NOMO-1 treated with DMSO at 0.1 percent for 48 hours (cell line): Measurements from ENCODE around the gene MGAT5.

Experiments
- DNase-seq: peaks from one replicate; lab custom pipeline; 2025; ENCODE audit not compliant: unreplicated experiment; lab: John Stamatoyannopoulos, UW

The MGAT5 gene

GRCh38 chr2:134325696-134326095 is 71.8 kb downstream of the MGAT5 start:
- DNase-seq: no peak

GRCh38 chr2:134327367-134327766 is 73.5 kb downstream of the MGAT5 start:
- DNase-seq: no peak

GRCh38 chr2:134331081-134331480 is 77.2 kb downstream of the MGAT5 start:
- DNase-seq: no peak

GRCh38 chr2:134333646-134334189 is 79.8 kb downstream of the MGAT5 start:
- no peak for DNase-seq

- no peak for DNase-seq
These were observed 80.9 kb downstream of the MGAT5 start for GRCh38 chr2:134334542-134335353.

GRCh38 chr2:134335601-134336000 is 81.7 kb downstream of the MGAT5 start:
- DNase-seq: no peak

GRCh38 chr2:134336352-134336751 is 82.5 kb downstream of the MGAT5 start:
- no peak for DNase-seq

- DNase-seq: no peak
These were observed 83.0 kb downstream of the MGAT5 start for GRCh38 chr2:134336921-134337320.

- DNase-seq: no peak
These were observed 83.8 kb downstream of the MGAT5 start for GRCh38 chr2:134337631-134338030.

- peak; percentile 69 for DNase-seq
These were observed 84.3 kb downstream of the MGAT5 start for GRCh38 chr2:134338208-134338607.

GRCh38 chr2:134341476-134341875 is 87.6 kb downstream of the MGAT5 start:
- no peak for DNase-seq

GRCh38 chr2:134344954-134345697 is 91.3 kb downstream of the MGAT5 start:
- DNase-seq: no peak

GRCh38 chr2:134346141-134346540 is 92.3 kb downstream of the MGAT5 start:
- DNase-seq: no peak

GRCh38 chr2:134347756-134348155 is 93.9 kb downstream of the MGAT5 start:
- DNase-seq: no peak

GRCh38 chr2:134348239-134348638 is 94.4 kb downstream of the MGAT5 start:
- DNase-seq: no peak

GRCh38 chr2:134348760-134349159 is 94.9 kb downstream of the MGAT5 start:
- DNase-seq: no peak

- no peak for DNase-seq
These were observed 97.1 kb downstream of the MGAT5 start for GRCh38 chr2:134351016-134351415.

GRCh38 chr2:134351899-134352298 is 98.0 kb downstream of the MGAT5 start:
- DNase-seq: no peak

GRCh38 chr2:134352844-134353243 is 99.0 kb downstream of the MGAT5 start:
- no peak for DNase-seq

GRCh38 chr2:134354611-134355010 is 100.7 kb downstream of the MGAT5 start:
- no peak for DNase-seq

- DNase-seq: no peak
These were observed 103.9 kb downstream of the MGAT5 start for GRCh38 chr2:134357814-134358213.
